HG03460 (cell line): ENCODE data around the gene CABP5.

Source experiments
- ATAC-seq: cut with Tn5 transposase; IDR thresholded peaks from one replicate; pipeline ENCODE4 v1.9.1; 2021; ENCODE audit not compliant: unreplicated experiment

CABP5 gene

GRCh38 chr19:48033604-48034003, 10.3 kb downstream of the CABP5 start:
- no peak for ATAC-seq

- no peak for ATAC-seq
Measured at GRCh38 chr19:48030073-48030472, 13.8 kb downstream of the CABP5 start.

DNA sequence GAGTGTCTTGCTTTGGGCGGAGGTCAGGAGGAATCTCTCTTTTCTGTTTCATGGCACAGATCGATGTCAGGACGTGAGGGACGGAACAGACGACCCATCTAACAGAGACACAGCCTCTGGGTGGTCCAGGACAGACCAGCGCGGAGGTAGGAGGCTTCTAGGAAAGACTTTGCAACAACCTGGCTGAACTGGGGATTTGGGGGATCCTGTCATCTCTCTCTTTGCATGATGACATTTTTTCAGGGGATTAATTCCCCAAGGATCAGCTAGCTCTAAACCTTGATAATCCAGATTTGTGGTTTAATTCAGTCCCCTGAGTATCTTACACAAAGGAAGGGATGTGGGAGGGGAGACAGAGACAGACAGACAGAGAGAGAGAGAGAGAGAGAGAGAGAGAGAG, 14.4 kb downstream of the CABP5 start:
- no peak for ATAC-seq

- ATAC-seq, result no peak
Measured at GRCh38 chr19:48025480-48025879, 18.4 kb downstream of the CABP5 start.

- ATAC-seq, result no peak
Measured at GRCh38 chr19:48023518-48023917, 20.4 kb downstream of the CABP5 start.

- ATAC-seq, result no peak
Measured at GRCh38 chr19:48023011-48023410, 20.9 kb downstream of the CABP5 start.

GRCh38 chr19:48020686-48021085, 23.2 kb downstream of the CABP5 start:
- ATAC-seq, result no peak

- no peak for ATAC-seq
Measured at GRCh38 chr19:48010932-48011758, 32.7 kb downstream of the CABP5 start.

DNA sequence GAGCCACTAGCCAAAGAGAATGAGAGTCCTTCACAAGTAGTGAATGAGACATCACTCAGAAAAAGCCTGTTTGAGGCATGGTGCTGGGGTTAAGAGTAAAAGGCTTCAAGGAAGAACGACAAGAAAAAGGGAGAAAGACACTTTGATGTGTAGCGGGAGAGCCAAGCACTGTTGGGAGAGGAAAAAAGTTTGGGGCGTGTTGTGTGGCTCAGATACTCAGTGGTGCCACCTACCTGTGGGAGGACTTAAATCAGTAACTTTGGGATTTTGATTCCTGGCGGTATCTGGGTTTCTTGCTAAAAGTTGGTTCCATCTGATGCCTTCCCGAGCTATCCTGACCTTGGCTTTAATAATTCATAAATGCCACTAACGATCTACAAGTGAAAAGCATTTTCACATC, 37.1 kb downstream of the CABP5 start:
- no peak for ATAC-seq

- no peak for ATAC-seq
Measured at GRCh38 chr19:48004236-48004635, 39.6 kb downstream of the CABP5 start.

GRCh38 chr19:48000846-48001245, 43.0 kb downstream of the CABP5 start:
- no peak for ATAC-seq

DNA sequence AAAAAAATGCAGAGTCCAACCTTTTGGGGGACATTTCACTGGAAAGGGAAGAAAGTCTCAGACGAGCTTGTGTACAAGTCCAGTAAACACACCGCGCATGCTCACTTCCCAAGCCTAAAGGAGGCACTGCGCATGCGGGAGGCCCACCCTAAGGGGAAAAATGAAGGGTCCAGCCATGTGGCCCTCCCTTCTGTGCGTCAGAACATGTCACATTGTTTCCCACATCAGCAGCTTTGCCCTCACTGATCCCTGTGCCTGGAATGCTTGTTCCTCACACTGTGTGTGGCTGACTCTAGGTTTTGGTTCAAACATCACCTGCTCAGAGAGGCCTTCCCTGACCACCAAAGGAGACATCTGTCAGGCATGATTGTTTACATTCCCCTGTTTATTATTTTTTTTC, 45.1 kb downstream of the CABP5 start:
- no peak for ATAC-seq

DNA sequence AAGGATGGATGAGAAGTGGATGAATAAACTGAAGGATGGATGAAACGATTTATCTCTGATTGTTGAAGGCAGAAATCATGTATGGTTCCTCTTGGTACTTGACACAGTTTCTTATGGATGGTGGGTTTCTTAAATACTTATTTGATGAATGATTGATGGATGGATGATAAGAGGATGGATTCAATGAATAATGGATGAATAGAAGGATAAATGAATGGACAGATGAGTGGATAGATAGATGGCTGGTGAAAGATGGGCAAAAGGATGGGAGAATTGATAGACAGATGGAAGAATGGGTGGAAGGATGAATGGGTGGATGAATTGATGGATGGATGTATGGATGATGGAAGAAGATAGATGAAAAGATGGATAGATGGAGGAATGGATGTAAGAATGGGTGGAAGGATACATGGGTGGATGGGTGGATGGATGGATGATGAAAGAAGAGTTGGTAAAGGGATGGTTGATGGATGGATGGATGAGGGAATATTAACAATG, 47.6 kb downstream of the CABP5 start:
- ATAC-seq, result no peak

DNA sequence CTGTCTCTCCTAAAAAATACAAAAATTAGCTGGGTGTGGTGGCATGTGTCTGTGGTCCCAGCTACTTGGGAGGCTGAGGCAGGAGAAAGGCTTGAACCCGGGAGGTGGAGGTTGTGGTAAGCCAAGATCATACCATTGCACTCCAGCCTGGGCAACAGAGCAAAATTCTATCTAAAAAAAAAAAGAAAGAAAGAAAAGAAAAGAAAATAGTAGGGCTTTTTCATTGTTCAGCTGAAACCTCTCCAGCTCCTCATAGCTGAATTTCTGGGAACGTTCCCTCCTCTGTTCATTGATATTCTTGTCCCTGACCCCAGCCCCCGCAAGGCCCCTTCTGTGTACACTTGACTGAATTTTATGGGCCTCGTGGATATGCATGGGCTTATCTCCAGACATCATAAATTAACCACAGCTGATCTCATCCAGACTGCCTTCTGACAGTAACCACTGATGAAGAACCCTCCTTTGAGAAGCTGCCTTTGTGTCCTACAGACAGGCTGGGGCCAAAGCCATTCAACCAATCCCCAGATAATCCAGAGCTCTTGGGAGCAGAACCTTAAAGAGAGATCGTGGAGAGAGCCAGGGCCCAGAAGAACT, 49.6 kb downstream of the CABP5 start, which contains the start of gene ELSPBP1:
ELSPBP1 (plus strand) TSS at position 424 of the 594 bp plus-strand sequence. CDS start 14,036 bp downstream, outside the sequence.
- no peak for ATAC-seq

GRCh38 chr19:47992070-47992469, 51.8 kb downstream of the CABP5 start, which contains the start of gene BSPH1:
Gene BSPH1 (minus strand): TSS chr19:47992170. CDS start chr19:47992081, 89 bp downstream.
- ATAC-seq, result no peak

GRCh38 chr19:47991191-47991808, 52.6 kb downstream of the CABP5 start:
- ATAC-seq, result no peak
